ENCODE measurements around the gene DDO. TPM values are rescaled to one million over a fixed set of nuclear protein-coding genes. Genes with fewer than 3 reads are reported as not detected.
A peak's percentile ranks its signal among the peaks of the same experiment; 100 is the strongest.

Gene DDO
- total and polyA plus RNA-seq, 2 of the 8 experiments (the other 6 are each of a cell fraction or from before 2014, with no cell fraction given) = not detected

DNA sequence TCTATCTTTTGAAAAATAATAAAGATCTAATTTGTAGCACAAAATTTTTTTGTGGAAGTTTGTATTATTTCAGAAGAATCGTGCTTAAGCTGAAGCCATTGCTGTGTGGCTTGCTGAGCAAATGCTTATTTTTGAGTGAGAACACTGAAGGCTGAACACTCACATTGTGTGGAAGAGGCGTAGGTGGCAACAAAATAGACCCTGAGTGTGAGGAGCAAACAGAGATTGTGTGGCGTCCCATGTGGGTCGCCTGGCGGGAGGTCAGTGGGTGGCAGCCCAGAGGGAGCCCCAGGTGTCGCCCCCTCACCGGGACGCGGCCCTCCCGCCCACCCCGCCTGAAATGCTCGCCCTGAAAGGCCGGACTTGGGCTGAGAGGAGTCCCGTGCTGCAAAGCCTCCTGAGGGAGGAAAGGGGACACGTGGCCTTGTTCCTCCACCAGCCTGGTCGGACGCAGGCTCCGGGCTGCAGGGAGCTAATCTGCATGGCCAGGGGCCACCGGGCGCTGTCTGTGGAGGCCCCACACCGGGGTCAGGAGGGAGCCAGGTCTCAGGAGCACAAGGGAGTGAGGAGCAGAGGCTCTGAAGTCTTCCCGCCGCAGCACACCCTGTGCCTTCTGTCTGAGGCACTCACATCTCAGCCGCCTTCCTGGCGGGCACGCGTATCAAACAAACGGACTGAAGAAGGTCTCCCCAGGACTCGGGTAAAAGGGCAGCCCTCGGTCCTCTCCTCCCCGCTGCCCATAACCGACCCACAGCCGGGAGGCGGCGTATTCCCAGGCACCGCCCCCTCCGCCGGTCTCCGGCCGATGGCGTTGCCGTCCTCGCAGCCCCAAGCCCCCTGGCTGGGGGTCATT lies 15.9 kb downstream of the DDO start:
- Histone ChIP-seq H3K4me2 (ENCODE audit: insufficient read depth in 1 of 2, low read depth in 2 of 2, low read length in 2 of 2) (no peak overlapping the region), H3K4me3 (ENCODE audit: extremely low read depth in 1 of 4, insufficient read depth in 2 of 4, low read depth in 3 of 4, low read length in 4 of 4) (no peak overlapping the region)
- FAIRE-seq = no peak

More for the DNA sequence above, 15.9 kb downstream of the DDO start:
- Histone ChIP-seq H4K8ac (ENCODE audit: extremely low read depth, insufficient read depth, low read length) (0 out of 2 replicates have a peak overlapping the region, but pooled peaks have one; percentile 29), H3K9ac (replicated peaks in 1 of 4; ENCODE audit: extremely low read depth in 1 of 4, low read depth in 3 of 4, low read length in 3 of 4) (no peak overlapping the region), H2BK15ac (ENCODE audit: low read length) (no peak overlapping the region), H2AK5ac (ENCODE audit: low read depth, low read length) (no peak overlapping the region), H2BK12ac (ENCODE audit: low read depth, low read length) (no peak overlapping the region), H3K23ac (ENCODE audit: insufficient read length) (no peak overlapping the region), H3K79me1 (ENCODE audit: low read depth, low read length) (no peaks in the 10 kb centered on the region; the same call in 1 of the 2 replicates), H4K20me1 (replicated peaks in 1 of 2; ENCODE audit: control insufficient read depth in 1 of 2, insufficient read depth in 2 of 2, low read length in 2 of 2) (no peaks in the 10 kb centered on the region), H2BK120ac (replicated peaks; ENCODE audit: low read depth, low read length) (no peak overlapping the region), H3K23me2 (ENCODE audit: low read depth, low read length) (no peaks in the 10 kb centered on the region), H2BK20ac (ENCODE audit: low read length) (no peak overlapping the region), H3K14ac (ENCODE audit: insufficient read length) (no peak overlapping the region), H3K18ac (ENCODE audit: extremely low read depth, low read length) (no peak overlapping the region; the same call in 1 of the 2 replicates), H3K36me3 (ENCODE audit: control insufficient read depth in 2 of 4, insufficient read depth in 4 of 4, low read length in 3 of 4) (no peaks in the 10 kb centered on the region), H3K4me1 (replicated peaks in 1 of 4; ENCODE audit: control insufficient read depth in 3 of 4, insufficient read depth in 4 of 4, low read length in 3 of 4) (no peaks in the 10 kb centered on the region), H3K9me3 (ENCODE audit: insufficient read depth in 2 of 2, low read depth in 1 of 2, low read length in 1 of 2) (no peaks in the 10 kb centered on the region), H4K91ac (replicated peaks; ENCODE audit: insufficient read length, low read length) (no peak overlapping the region), H3K4ac (replicated peaks; ENCODE audit: insufficient read length, low read depth, low read length) (no peak overlapping the region), H3K27me3 (replicated peaks in 1 of 4; ENCODE audit: control insufficient read depth in 3 of 4, extremely low read depth in 1 of 4, insufficient read depth in 3 of 4, low read length in 3 of 4) (no peaks in the 10 kb centered on the region), H3K79me2 (ENCODE audit: control insufficient read depth in 1 of 2, insufficient read depth in 2 of 2, low read length in 2 of 2) (no peaks in the 10 kb centered on the region), H4K5ac (ENCODE audit: insufficient read length, low read depth, low read length) (no peak overlapping the region), H3K27ac (ENCODE audit: low read depth, low read length) (no peak overlapping the region), H2BK5ac (ENCODE audit: low read depth, low read length) (no peak overlapping the region), H3K56ac (replicated peaks; ENCODE audit: insufficient read length, low read depth, low read length) (no peak overlapping the region), H2AFZ (ENCODE audit: low read length) (0 out of 2 replicates have a peak overlapping the region, but pooled peaks have one; percentile 53)
- no peak for DNase-seq (ENCODE audit: low read depth in 1 of 2, low spot score in 2 of 2)
- ChIA-PET CTCF (ENCODE audit: partially characterized antibody) (no interaction called here), POLR2A (ENCODE audit: partially characterized antibody) (no interaction called here)
- 90% methylated on average over 41 of the region's 43 CpGs; no CpG with 5 or more reads in 1 of the 2 experiments for WGBS, 2 experiments (ENCODE audit: extremely low coverage in 1 of 2, insufficient coverage in 1 of 2, insufficient read length in 1 of 2, insufficient replicate concordance in 2 of 2, low coverage in 1 of 2, low lambda C conversion rate in 2 of 2, missing lambda C conversion rate in 1 of 2)
- TF ChIP-seq SIX5 (IDR thresholded peaks at IDR 0.05; ENCODE audit: low read depth, low read length) (no peak), SUZ12 (IDR thresholded peaks at IDR 0.05; ENCODE audit: low read length) (no peak), KDM5A (IDR thresholded peaks at IDR 0.05; ENCODE audit: low read length) (no peak), BCL11A (IDR thresholded peaks at IDR 0.05; ENCODE audit: low read depth in 2 of 2, low read length in 2 of 2) (no peak), FOSL1 (IDR thresholded peaks at IDR 0.05; ENCODE audit: insufficient read depth, low read depth, low read length) (no peak), RBBP5 (IDR thresholded peaks at IDR 0.05; ENCODE audit: borderline replicate concordance, low read depth, low read length) (no peak), ASH2L (IDR thresholded peaks at IDR 0.05; ENCODE audit: low read length) (no peak), SAP30 (IDR thresholded peaks at IDR 0.05; ENCODE audit: insufficient read depth, insufficient replicate concordance, low read length) (no peak)
